NCI-H187 treated with DMSO at 0.1 percent for 48 hours (cell line): ENCODE data around the gene NOL4L.
"Not testable (repeated sequence)": the region's sequence is repeated elsewhere in the genome, so short reads cannot be mapped to it uniquely, and the experiment has no call there.

Experiments used
- DNase-seq: peaks from one replicate; lab custom pipeline; 2025; lab: John Stamatoyannopoulos, UW

The NOL4L gene

DNA sequence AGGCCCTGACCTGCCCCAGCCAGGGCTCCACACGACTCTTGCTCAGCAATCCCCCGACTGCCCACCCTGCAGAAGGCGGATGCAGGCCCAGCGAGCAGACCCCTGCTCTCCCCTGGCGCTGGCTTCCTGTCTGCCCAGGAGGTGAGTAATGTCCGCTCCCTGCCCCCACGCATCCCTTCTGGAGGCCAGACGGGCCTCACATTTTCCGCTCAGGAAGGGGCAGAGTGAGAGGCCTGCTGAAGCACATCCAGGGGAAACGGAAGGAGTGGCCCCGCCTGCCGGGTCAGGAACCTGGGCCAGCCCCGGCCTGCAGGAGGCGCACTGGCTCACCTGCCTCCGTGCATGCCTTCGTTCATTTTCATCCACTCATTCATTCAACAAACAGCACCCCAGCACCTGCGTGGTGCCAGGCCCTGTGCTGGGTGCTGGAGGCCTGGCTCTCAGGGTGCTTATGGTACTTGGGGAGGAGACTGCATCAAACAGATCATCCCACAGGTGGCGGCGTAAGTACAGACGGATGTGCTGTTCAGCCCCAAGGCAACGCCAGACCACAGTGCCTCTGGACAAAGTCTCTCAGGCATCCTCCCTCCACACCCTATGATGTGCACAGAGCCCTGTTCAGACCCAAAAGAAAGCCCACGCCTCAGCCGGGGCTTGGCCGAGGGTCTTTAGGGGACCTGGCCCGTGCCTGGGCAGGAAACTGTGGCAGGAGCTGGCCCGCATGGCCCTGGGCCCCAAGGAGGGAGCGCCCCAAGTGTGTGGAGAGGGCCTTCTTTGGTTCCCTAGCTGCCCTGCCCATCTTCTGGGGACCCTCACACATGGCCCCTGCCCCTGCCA is 114.9 kb downstream of the NOL4L start:
- no peak for DNase-seq

DNA sequence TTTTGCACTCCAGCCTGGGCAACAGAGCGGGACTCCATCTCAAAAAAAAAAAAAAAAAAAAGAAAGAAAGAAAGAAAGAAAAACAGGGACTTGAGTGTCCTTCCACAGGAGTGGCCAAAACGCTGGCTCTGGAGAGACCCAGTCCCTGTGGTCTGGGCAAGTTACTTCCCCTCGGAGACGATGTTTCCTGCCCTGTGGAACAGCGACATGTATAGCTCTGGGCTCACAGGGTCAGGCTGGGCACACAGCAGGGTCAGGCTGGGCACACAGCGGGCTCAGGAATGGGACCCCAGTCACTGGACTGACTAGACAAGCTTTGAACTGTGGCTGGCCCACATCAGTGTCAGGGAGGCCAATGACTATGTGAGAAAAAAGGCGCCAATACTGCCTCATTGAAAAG is 116.3 kb downstream of the NOL4L start:
- DNase-seq = no peak

DNA sequence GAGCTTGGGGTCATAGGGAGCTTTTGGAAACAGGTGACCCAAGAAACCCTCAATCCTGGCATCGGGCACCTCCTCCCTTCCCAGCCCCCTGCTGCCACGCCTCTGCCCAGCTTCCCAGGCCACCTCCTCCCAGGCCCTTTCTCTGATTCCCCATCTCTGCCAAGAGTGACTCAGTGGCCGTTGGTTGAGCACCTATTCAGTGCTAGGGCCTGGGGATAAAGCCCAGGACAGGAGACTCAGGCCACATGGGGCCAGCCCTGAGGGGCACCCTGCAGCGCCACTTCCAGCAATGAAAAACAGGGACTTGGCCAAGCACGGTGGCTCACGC is 116.9 kb downstream of the NOL4L start:
- DNase-seq = no peak

DNA sequence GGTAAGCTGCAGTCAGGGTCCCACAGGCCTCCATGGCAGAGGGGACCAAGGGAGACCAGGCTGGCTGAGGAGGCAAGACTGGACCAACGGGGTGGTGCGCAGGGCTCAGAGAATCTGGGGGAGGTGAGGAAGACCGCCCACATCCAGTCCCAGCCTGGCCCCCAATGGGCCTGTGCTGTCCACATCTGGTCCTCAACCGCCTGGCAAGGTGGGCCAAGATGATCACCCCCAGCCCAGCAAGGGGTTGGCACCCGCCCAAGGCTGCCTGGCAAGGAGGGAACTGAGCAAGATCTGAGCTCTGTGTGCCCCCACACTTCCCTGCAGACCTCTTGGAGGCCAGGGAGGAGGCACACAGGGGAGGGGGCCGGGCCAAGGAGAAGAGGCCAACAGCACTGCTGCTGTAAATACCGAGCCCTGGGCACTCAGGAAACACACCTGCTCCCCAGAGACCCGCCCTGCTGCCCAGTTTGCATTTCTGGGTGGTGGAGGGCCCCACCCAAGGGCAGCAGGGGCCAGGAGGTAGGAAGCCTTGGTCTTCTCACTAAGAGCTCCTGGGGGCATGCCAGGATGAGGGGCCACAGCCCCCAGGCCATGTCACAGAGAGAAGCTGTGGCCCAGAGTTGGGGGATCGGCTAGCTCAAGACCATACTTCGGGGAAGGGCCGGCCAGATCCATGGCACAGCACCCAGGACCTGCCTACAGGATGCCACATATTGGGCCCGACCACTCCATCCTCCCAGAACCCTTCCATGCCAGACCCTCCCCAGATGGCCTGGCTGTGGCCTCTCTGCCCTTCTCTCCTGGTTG is 117.4 kb downstream of the NOL4L start:
- no peak for DNase-seq

DNA sequence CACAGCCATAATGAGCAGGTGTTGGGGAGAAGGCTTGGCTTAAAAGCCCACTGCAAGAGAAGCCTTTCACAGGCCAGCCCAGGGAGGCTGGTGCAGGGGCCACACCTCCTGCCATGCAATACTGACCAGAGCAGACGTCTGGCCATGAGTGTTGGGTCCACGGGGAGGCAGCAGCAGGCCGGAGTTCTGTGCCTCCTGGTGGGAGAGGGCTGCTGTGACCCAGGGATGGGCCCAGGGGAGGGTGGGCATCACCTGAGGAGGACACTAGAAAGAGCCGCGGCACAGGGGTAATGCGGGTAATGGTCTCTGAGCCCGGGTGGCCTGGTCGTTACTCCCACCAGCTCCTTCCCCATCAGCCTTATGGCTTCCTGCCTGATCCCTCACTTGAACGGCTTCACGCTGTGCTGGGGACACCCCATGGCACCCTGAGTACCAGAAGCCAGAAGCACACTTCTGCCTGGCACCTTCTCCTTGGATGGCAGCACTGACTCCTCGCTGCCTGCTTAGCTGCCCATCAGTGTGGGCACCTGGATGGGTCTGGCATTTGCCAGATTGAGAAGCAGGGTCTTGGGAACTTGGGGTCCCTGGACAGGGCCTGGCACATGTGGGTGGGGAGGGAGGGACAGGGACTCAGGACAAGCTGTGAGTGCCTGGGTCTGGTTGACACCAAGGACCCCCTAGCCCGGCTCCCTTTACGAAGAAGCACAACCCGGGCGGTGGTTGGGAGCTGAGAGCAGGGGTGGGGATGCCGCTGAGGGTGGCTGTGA is 118.2 kb downstream of the NOL4L start:
- no peak for DNase-seq

DNA sequence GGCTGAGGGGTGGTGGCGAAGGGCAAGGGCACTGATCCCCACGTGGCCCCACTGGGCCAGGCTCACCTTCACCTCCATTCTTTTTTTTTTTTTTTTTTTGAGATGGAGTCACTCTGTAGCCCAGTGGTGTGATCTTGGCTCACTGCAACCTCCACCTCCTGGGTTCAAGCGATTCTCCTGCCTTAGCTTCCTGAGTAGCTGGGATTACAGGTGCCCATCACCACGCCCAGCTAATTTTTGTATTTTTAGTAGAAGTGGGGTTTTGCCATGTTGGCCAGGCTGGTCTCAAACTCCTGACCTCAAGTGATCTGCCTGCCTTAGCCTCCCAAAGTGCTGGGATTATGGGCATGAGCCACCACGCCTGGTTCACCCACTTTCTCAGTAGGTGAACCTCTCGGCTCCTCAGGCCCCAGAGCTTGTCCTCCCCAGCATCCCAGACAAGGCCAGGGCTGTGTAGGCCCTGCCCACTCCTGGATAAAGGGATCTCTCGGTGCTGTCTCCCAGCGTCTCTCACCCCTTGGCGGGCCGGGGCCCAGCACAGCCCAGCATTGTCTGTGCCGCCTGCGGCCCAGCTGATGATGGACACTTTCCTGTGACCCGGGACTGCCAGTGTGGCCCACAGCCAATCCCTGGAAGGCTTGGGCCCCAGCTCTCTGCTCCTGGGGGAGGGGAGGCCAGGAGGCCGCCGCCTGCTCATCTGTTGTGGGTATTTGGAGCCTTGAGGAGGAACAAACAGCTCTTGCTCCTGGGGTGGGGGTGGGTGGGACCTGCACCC is 119.0 kb downstream of the NOL4L start:
- not testable (repeated sequence) for DNase-seq

DNA sequence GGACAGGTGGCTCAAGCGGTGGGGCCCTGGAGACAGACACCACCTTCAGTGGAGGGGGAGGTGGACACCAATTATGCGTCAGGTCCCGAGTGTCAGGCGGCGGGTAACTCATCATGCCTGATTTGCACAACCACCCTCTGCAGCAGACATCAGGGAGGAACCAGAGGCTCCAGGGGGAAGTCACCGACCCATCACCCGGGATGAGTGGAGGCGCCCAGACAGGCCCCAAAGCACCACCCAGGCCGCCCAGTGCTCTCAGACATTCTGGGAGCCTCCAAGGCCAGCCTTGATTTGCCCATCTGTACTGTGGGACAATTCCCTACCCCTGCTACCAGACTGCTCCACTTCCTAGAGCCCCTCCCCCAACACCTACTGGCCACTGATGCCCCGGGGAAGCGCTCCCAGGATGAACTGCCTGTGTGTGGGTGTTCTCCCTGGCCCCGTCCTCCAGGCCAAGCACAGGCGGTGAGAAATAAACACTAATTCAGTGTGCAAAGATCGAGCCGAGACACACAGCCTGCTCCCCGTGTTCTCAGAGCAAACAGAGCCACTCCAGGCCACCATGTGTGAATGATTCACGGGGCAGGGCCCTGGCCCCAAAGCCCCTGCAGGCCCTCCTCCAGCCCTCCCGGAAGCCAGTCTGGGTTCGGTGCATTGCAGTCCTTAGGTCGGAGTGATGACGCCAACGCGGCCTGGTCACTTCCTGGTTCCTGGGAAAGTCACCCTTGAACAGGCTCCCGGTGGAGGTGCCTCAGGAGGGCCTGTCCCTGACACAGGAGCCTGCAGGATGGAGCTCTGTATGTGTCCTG is 119.8 kb downstream of the NOL4L start:
- no peak for DNase-seq

DNA sequence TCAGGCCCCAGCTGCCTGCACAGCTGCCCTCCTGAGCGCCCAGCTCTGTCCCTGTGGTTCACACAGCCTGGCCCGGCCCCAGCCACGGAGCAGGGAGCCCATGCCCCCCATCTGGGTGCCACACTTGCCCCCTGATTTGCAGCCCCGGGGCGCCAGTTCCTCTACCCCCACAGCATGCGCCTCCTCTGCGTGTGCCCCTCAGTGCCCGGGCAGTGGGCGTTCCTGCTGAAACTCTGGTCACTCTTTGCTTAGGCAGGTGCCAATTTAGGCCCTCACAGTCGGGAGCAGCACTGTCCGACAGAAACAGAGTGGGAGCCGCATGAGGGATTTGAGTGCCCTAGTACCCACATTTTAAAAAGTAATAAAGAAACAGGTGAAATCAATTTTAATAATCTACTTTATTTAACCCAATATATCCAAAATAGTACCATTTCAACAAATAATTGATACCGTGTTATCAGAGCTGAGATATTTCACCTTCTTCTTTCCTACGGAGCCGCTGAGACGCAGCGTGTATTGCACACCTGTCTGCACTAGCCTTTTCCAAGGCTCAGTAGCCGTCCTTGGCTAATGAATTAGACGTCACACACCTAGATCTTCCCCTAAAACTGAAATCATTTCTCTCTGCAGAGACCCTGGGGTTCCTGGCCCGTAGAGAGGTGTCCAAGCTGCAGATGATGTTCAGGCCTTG is 120.6 kb downstream of the NOL4L start:
- no peak for DNase-seq

DNA sequence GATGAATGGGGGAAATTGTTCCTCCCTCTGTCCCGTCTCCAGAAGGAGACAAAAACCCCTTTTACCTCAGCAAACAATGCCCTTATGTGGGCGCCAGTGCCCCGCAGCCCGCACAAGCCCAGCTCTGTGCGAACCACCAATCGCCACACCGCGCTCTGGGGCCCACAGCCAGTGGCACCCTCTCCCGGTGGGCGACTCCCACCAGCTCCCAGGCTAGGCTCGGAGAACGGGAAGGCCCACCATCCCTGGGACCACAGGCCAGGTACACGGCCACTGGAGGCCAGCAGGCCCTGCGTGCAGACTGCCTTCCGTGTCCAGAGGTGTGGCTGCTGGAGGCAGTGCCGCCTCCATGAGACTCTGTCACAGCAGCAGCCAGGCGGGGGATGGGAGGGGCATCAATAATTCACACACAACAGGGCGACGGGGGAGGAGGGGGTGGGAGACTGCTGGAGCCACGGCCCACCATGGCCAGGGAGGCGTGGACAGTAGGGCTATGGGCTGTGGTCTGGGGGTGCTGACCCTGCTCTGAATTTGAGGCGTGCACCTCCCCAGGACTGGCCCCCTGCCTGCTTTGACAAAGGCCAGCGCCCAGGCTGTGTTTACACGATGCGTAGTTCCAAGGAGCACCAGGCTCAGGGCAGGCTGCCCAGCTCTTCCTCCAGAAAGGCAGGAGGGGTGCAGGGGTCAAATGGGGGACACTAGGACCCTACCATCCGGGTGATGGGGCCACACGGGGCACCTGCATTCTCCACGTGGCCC is 121.3 kb downstream of the NOL4L start:
- DNase-seq = no peak

DNA sequence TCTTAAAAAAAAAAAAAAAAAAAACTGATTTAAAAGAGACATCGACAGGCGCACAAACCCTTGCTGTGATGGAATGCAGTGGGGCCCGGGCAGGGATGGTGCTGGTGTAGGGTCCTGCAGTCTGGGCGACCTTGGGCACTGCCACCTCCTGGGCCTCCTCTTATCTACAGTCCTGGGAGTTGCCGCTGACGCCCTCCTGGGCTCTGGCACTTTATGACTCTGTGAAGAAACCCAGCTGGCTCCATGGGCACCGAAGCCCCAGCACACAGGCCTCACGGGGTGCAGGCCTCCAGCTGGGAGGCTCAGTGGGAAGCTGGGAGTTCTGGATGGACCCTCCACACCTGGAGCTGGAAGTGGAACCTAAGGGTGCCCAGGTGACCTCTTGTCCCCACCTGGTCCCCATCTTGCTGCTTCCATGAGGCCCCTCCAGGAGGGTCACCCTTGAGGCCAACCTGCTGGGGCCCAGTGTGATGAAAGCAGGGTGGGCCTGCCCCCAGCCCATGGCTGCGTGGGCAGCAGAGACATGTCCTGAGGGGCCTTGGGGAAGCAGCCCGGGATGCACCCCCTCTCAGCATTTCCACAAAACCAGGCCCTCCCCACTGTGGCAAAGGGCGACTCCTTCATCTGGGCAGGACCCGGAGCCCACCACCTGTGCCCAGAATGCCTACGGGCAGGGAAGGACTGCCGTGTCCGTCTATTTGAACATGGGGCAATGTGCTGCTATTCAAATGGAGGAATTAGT is 122.1 kb downstream of the NOL4L start:
- DNase-seq = no peak

DNA sequence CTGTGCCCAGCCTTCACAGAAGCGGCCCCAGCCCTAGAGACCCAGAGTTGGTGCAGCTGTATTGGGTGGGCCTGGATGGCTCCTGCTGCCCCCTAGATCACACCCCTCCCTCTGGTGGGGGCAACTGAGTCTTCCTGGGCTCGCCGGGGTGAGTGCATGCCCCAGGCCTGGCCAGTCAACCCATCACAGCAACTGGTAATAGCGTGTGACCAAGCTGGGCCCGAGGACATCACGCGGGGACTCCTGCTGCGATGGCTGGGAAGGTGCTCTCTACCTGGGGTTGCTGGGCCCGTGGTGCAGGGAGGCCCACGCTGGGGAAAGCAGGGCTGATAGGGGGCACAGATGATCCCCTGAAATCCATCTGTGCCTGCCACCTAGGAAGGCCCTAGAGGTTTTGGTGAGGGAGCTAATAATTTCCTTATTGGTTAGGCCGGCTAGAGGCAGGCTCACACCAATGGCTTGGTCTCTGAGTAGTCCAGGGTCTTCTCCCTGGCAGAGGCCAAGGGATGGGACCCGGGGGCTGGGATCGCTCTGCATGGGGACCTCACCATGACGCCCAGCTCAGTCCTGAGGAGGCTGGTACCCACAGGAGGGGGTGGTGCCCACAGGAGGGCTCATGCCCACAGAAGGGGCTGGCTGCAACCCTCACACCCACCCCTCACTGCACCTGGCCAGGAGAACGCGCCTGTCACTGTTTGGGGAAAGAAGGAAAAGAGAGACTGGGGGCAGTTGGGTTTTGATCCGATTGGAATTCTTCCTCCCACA is 123.1 kb downstream of the NOL4L start:
- DNase-seq = no peak

DNA sequence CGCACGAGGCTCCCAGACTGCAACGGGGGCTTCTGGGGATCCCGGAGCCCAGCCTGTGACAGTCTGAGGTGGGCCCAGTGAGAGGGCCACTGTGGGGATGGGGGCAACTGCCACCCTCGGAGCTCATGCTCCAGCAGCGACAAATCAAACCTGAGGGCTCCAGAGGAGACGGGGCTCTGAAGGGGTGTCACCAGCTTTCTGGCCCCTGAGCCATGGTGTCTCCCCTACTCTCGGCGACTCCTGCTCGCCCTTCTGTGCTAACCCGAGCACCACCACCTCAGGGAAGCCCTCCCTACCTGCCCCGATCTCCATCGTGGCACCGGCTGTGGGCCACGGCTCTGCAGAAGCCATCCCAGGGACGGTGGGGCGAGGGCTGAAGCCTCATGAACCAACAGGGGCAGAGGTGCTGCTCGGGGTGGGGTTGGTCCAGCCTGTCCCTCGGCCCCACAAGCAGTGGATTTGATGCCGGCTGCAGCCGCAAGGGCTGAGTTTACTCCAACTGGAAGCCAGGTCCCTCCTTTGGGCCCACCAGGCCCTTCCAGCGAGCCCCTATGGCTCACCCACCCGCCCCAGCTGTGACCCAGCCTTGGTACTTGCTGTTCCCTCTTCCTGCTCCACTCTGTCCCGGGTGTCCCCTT is 124.3 kb downstream of the NOL4L start:
- no peak for DNase-seq

DNA sequence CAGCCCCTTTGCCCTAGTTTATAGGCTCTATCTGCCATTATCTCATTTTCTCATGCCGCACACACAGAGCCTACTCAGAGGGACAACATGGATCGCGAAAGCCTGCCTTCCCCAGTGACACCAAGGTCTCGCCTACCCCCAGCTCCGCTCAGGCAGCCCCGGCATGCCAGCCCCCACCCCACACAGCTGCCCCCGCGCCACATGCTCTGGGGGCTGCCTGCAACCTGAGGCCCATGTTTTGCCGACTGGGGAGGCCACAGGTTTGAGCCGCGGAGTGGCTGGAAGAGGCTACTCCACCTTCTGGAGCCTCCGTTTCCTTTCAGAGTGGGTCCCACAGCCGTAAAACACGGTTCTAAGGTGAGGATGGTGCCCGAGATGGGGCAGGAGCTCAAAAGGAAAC is 124.9 kb downstream of the NOL4L start:
- DNase-seq = no peak

DNA sequence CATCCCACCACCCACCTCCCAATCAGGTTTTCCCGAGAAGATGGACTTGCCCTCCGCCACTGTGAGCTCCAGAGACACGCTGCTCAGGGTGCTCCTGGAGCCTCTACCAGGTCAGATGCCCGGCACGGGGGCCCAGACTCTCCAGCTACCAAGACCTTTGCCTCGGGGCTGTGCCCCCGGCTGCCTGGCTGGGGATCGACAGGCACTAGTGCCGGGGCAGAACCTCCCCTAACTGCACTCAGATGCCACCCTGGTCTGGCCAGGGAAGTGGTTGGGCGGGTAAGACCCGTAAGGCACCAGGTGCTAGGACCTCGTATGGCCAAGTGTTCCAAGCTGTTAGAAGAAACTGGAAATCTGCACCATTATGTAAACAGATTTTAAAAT is 126.3 kb downstream of the NOL4L start:
- DNase-seq = no peak

DNA sequence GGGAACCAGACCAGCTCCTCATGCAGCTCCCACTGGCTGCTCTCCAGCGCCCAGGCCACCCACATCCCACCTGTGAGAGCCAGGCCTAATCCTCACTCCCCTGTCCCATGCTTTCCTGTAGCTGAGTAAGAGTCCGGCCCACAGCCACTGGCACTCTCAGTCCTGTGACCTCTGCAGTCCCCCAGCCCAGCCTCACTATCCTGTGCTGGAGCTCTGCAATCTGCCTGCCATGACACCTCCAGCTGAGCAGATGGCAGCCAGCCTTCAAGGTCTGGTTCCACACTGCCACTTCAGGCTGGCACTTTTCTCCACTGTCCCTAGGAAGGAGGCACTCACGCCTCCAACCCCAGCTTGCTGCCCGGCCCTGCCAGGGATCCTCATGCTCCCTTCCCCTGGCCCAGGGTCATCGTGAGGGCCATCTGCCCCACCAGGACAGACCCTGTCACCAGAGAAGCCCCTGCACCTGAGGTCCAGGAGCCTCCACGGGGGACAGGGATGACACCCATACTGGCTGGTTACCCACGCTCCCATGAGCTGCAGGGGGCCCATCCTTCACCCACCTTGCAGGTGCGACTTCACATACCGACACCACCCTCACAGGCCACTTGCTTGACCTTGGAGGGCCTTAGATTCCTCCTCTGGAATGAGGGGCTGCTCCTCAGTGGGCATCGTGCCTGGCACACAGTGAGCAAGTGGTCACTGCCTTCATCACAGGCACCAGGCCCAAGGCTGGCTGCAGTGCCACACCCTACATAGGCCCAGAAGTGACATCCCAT is 126.9 kb downstream of the NOL4L start:
- DNase-seq = no peak

DNA sequence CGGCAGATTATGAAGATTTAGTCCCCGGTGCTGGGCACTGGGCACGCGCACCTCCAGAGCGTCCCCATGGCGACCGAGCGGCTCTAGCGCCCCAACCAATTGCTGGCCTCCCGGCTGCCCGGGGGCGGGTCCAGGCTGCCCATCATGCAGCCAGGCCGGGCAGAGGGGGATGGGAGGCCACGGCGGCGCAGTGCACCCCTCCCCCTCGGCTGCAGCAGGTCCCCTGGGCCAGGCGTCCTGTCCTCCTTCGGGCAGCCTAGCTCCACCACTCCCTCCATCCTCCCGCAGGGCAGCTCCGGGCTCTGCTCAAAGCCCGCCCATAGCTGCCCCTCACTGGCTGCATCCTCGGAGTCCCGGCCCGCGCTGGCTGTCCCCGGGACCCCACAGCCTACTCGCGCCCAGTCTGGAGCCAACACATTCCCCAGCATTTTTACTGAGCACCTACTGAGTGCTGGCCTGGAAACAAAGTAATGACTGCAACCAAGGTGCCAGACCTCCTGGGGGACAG is 127.6 kb downstream of the NOL4L start:
- no peak for DNase-seq
